Muscle layer of duodenum (tissue), 2 donors: ENCODE data around the gene SRC.
"Not testable (repeated sequence)": the region's sequence is repeated elsewhere in the genome, so short reads cannot be mapped to it uniquely, and the experiment has no call there.

Source experiments
- H3K27ac ChIP-seq: one replicate; pipeline ENCODE4 v1.7.0; 2013; ENCODE audit warnings: mild to moderate bottlenecking, low read length
- H3K27me3 ChIP-seq: one replicate; pipeline ENCODE4 v1.7.0; 2013; ENCODE audit warnings: low read depth, mild to moderate bottlenecking, control low read depth, low read length
- H3K36me3 ChIP-seq, 2 donors: one replicate each; pipeline ENCODE4 v1.7.0; 2013; ENCODE audit warnings: low read length in 2 of 2, control low read depth in 1 of 2, mild to moderate bottlenecking in 1 of 2; ENCODE audit not compliant: insufficient read depth in 2 of 2, control insufficient read depth in 1 of 2
- H3K4me1 ChIP-seq, 2 donors: one replicate each; pipeline ENCODE4 v1.7.0; 2013; ENCODE audit warnings: low read length in 2 of 2, mild to moderate bottlenecking in 2 of 2, control low read depth in 1 of 2, moderate library complexity in 1 of 2; ENCODE audit not compliant: insufficient read depth in 2 of 2, control insufficient read depth in 1 of 2
- H3K4me3 ChIP-seq, 2 donors: one replicate each; pipeline ENCODE4 v1.7.0; 2013; ENCODE audit warnings: low read length in 2 of 2, low read depth in 1 of 2, mild to moderate bottlenecking in 1 of 2
- H3K9me3 ChIP-seq, 2 donors: one replicate each; pipeline ENCODE4 v1.7.0; 2013; ENCODE audit warnings: low read length in 2 of 2, control low read depth in 1 of 2, mild to moderate bottlenecking in 1 of 2; ENCODE audit not compliant: control insufficient read depth in 1 of 2
- donor health status: healthy.

SRC gene

GRCh38 chr20:37371845-37372244 is 25.9 kb downstream of the SRC start:
- H3K36me3 ChIP-seq, H3K27me3 ChIP-seq: not testable (repeated sequence)

GRCh38 chr20:37372441-37372840 is 26.5 kb downstream of the SRC start:
- Histone ChIP-seq H3K4me1 (no peaks in the 10 kb centered on the region), H3K27ac (no peak overlapping the region), H3K36me3 (peaks cover 4% of the 10 kb centered on the region in 2 donors), H3K9me3 (no peaks in the 10 kb centered on the region), H3K4me3 (no peak overlapping the region), H3K27me3 (no peaks in the 10 kb centered on the region)

More at GRCh38 chr20:37371845-37372244, 25.9 kb downstream of the SRC start:
- not testable (repeated sequence) for H3K4me3 ChIP-seq, H3K4me1 ChIP-seq, H3K27ac ChIP-seq, H3K9me3 ChIP-seq

DNA sequence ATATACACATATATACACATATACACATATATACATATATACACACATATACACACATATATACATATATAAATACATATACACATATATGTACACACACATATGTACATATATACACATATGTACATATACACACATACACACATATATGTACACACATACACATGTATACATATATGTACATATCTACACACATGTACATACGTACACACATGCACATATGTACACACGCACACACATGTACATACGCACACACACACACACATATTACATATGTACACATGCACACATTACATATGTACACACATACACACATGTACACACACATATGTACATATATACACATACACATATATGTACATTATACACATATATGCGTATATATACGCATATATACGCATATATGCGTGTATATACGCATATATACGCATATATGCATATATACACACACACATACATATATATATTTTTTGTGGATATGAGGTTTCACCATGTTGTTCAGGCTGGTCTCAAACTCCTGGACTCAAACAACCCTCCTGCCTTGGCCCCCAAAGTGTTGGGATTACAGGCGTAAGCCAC is 27.2 kb downstream of the SRC start:
- H3K9me3 ChIP-seq: no peaks in the 10 kb centered on the region
- peaks cover 4 to 5% of the 10 kb centered on the region in 2 donors for H3K36me3 ChIP-seq
- no peak overlapping the region for H3K4me3 ChIP-seq
- H3K27ac ChIP-seq: no peak overlapping the region
- H3K4me1 ChIP-seq: no peaks in the 10 kb centered on the region
- H3K27me3 ChIP-seq: no peaks in the 10 kb centered on the region

- Histone ChIP-seq H3K4me1 (no peaks in the 10 kb centered on the region), H3K27me3 (no peaks in the 10 kb centered on the region), H3K36me3 (peaks cover 4 to 5% of the 10 kb centered on the region in 2 donors), H3K4me3 (no peak overlapping the region), H3K27ac (no peak overlapping the region), H3K9me3 (no peaks in the 10 kb centered on the region)
These were observed 29.3 kb downstream of the SRC start for GRCh38 chr20:37375227-37375626.

DNA sequence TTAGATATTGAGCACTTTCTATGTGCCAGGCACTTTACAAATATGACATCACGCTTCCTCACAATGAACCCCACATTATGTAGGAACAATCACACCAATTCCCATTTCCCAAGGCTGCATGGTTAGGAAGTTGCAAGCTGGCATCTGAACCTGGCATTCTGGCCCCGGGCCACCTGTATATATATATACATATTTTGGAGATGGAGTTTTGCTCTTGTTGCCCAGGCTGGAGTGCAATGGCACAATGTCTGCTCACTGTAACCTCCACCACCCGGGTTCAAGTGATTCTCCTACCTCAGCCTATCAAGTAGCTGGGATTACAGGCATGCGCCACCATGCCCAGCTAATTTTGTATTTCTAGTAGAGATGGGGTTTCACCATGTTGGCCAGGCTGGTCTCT is 30.4 kb downstream of the SRC start:
- H3K4me3 ChIP-seq: no peak overlapping the region
- no peak overlapping the region for H3K27ac ChIP-seq
- H3K27me3 ChIP-seq: no peaks in the 10 kb centered on the region
- H3K4me1 ChIP-seq: no peaks in the 10 kb centered on the region
- no peaks in the 10 kb centered on the region for H3K9me3 ChIP-seq
- peaks cover 4 to 5% of the 10 kb centered on the region in 2 donors for H3K36me3 ChIP-seq

DNA sequence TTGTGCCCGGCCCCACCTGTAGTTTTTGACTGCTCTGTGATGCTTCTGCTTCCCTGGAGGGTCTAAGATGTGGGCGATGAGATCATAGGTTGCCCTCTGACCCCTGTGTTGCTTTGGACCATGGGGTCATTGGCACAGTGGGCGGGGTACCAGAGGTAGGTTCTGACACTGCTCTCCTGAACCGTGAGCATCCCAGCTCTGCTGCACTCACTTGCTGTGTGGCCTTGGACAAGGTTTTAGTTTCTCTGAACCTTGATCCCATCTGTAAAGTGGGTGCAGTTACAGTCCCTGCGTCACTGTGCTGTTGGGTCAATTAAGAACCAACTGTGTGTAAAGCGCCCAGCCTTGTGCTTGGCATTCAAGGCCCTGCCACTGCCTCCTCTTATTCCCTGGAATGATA is 30.9 kb downstream of the SRC start:
- Histone ChIP-seq H3K4me3 (no peak overlapping the region), H3K4me1 (no peaks in the 10 kb centered on the region), H3K27me3 (no peaks in the 10 kb centered on the region), H3K27ac (no peak overlapping the region), H3K36me3 (peaks cover 4 to 5% of the 10 kb centered on the region in 2 donors), H3K9me3 (no peaks in the 10 kb centered on the region)

DNA sequence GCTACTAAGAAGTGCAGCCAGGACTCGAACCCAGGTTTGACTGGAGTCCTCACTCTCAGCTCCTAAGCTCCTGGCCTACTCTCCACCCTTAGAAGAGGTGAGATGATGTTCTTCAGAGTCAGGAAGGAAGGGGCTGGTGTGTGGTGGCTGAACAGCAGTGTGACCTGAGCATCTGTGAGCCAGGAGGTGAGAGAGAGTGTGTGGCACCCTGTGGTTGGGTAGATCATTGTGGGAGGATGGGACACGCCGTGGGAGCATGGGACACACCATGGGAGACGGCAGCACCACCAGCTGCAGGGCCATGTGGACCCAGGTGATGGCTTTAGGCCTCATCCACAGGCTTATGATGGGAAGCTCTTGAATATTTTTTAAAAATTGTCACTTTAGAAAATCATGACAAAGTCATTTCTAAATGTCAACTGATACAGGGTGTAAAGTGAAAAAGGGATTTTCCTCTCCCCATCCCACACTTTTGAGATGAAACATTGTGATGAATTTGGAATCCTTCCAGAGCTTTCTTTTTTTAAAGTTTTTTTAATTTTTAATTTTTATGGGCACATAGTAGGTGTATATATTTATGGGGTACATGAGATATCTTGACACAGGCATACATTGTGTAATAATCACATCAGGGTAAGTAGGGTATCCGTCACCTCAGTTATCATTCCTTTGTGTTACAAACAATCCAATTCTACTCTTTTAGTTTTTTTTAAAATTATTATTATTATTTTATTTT is 31.6 kb downstream of the SRC start:
- peaks cover 4 to 5% of the 10 kb centered on the region in 2 donors for H3K36me3 ChIP-seq
- H3K27ac ChIP-seq: no peak overlapping the region
- no peak overlapping the region for H3K4me3 ChIP-seq
- no peaks in the 10 kb centered on the region for H3K4me1 ChIP-seq
- no peaks in the 10 kb centered on the region for H3K27me3 ChIP-seq
- no peaks in the 10 kb centered on the region for H3K9me3 ChIP-seq

GRCh38 chr20:37378420-37378784 is 32.5 kb downstream of the SRC start:
- H3K36me3 ChIP-seq: peaks cover 4 to 5% of the 10 kb centered on the region in 2 donors
- no peaks in the 10 kb centered on the region for H3K27me3 ChIP-seq
- H3K4me1 ChIP-seq: no peaks in the 10 kb centered on the region
- no peak overlapping the region for H3K27ac ChIP-seq
- no peak overlapping the region for H3K4me3 ChIP-seq
- no peaks in the 10 kb centered on the region for H3K9me3 ChIP-seq

- Histone ChIP-seq H3K36me3 (peaks cover 4 to 5% of the 10 kb centered on the region in 2 donors), H3K4me3 (no peak overlapping the region), H3K27me3 (no peaks in the 10 kb centered on the region), H3K9me3 (no peaks in the 10 kb centered on the region), H3K4me1 (peaks cover 0 to 4% of the 10 kb centered on the region in 2 donors), H3K27ac (no peak overlapping the region)
These were observed 33.1 kb downstream of the SRC start for GRCh38 chr20:37378785-37379598.

DNA sequence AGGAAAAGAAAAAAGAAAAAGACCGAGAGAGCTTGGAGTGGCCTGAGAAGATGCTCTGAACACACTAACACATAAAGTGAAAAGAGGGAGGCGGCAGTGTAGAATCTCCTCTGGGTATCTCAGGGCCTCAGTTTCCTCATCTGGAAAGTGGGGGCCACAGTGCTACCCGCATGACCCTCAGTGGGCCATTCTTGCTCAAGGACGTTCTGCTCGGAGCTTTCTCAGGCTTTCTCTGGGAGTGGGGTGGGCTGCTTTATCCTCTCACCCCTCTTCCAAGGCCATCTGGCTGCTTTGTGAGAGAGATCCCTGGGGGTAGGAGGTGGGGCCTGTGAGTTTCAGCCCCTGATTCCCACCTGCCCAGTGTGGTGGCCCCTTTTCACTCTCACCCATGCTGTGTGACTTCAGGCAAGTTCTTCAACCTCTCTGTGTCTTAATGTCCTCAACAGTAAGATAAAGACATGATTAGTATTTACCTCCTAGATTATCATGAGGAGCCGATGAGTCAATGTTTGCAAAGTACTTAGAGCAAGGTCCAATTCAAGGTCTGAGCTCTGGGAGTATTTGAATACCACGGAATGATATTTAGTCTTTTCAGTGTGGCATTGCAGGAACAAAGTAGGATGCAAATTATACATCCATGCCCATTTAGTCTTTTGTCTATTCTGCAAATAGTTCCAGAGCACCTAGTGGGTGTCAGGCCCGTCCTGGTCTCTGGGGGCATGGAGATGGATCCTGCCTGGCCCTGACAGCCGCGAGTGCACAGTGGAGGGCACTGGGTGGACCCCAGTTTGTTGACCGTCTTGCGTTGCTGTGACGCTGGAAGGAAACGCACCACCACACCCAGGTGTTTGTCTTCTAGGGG is 34.3 kb downstream of the SRC start:
- Histone ChIP-seq H3K27ac (no peak overlapping the region), H3K4me1 (peaks cover 0 to 14% of the 10 kb centered on the region in 2 donors), H3K27me3 (no peaks in the 10 kb centered on the region), H3K9me3 (no peaks in the 10 kb centered on the region), H3K4me3 (no peak overlapping the region), H3K36me3 (peaks cover 4 to 5% of the 10 kb centered on the region in 2 donors)
